TTC549 (cell line): ENCODE measurements around the gene UPF1.
"Not testable (repeated sequence)": the region's sequence is repeated elsewhere in the genome, so short reads cannot be mapped to it uniquely, and the experiment has no call there.

Experiments used
- FAIRE-seq: peaks from 2 replicates; lab custom pipeline; 2012; peaks lifted over from hg19 to GRCh38; lab: Jason Lieb, UNC

The UPF1 gene

GRCh38 chr19:18899624-18900560, 68.1 kb downstream of the UPF1 start:
- FAIRE-seq: no peak

GRCh38 chr19:18900700-18901481, 69.1 kb downstream of the UPF1 start:
- no peak for FAIRE-seq

- FAIRE-seq: no peak
Measured at GRCh38 chr19:18901491-18901890, 69.7 kb downstream of the UPF1 start.

GRCh38 chr19:18902519-18902918, 70.8 kb downstream of the UPF1 start:
- not testable (repeated sequence) for FAIRE-seq

- no peak for FAIRE-seq
Measured at GRCh38 chr19:18903156-18904037, 71.6 kb downstream of the UPF1 start.

- FAIRE-seq: no peak
Measured at GRCh38 chr19:18904334-18905057, 72.7 kb downstream of the UPF1 start.

GRCh38 chr19:18905058-18905456, 73.3 kb downstream of the UPF1 start:
- FAIRE-seq: no peak

- FAIRE-seq: no peak
Measured at GRCh38 chr19:18905513-18906236, 73.9 kb downstream of the UPF1 start.

- FAIRE-seq: no peak
Measured at GRCh38 chr19:18906605-18907519, 75.1 kb downstream of the UPF1 start.

GRCh38 chr19:18908917-18909619, 77.3 kb downstream of the UPF1 start:
- FAIRE-seq: no peak

GRCh38 chr19:18910010-18910409, 78.3 kb downstream of the UPF1 start:
- FAIRE-seq: no peak

GRCh38 chr19:18910801-18911436, 79.2 kb downstream of the UPF1 start:
- no peak for FAIRE-seq

- no peak for FAIRE-seq
Measured at GRCh38 chr19:18912933-18913332, 81.2 kb downstream of the UPF1 start.

- FAIRE-seq: no peak
Measured at GRCh38 chr19:18913466-18913865, 81.7 kb downstream of the UPF1 start.

- FAIRE-seq: no peak
Measured at GRCh38 chr19:18915639-18916038, 83.9 kb downstream of the UPF1 start.

GRCh38 chr19:18917593-18917992, 85.8 kb downstream of the UPF1 start:
- not testable (repeated sequence) for FAIRE-seq
